Right lobe of liver (tissue), 4 donors: ENCODE measurements around the gene FLCN.

Experiments
- CTCF ChIP-seq, 4 donors: fragments of 200-600 bp in 3 of 4; fragments of 450-650 bp in 1 of 4; IDR thresholded peaks; one replicate each; pipeline versions ENCODE4 v1.5.1 to v1.8.0; 2016 to 2022; ENCODE audit warnings: antibody characterized with exemption in 4 of 4, mild to moderate bottlenecking in 2 of 4
- POLR2A ChIP-seq: fragments of 450-650 bp; IDR thresholded peaks from one replicate; pipeline ENCODE4 v1.6.1; 2017; ENCODE audit warnings: antibody characterized with exemption, mild to moderate bottlenecking
- donor health status: DM: no; HTN: no; CAD: no.
- donor health status: DM: no; HTN: no; CAD: no.
- donor health status: DM: no; HTN: yes; CAD: no.

- TF ChIP-seq CTCF (IDR thresholded peaks at IDR 0.05) (no peak), POLR2A (no peak)
Measured at GRCh38 chr17:17186051-17186450, 50.9 kb downstream of the FLCN start.
